Lung (tissue), 12 donors: ENCODE measurements around the gene CCDC54. TPM values are rescaled to one million over a fixed set of nuclear protein-coding genes. Genes with fewer than 3 reads are reported as not detected.

ENCODE experiments used
- ATAC-seq: fragments of 200-7000 bp; cut with Tn5 transposase; one replicate; pipeline ENCODE4 v1.9.1; 2020; ENCODE audit warnings: moderate number of reproducible peaks; ENCODE audit not compliant: insufficient read depth, low FRiP score
- DNase-seq, 3 donors: peaks; one replicate each; pipeline ENCODE4 v3.0.0-alpha.2; 2013 to 2017
- H3K27ac ChIP-seq, 2 donors: one replicate each; pipeline ENCODE4 v1.5.1; 2013; ENCODE audit warnings: mild to moderate bottlenecking in 2 of 2, moderate library complexity in 2 of 2, control low read depth in 1 of 2, inconsistent platforms in 1 of 2, low read depth in 1 of 2, low read length in 1 of 2
- H3K27me3 ChIP-seq, 3 donors: one replicate each; pipeline ENCODE4 v1.5.1; 2013; ENCODE audit warnings: low read length in 2 of 3; ENCODE audit not compliant: control insufficient read depth in 3 of 3, insufficient read depth in 3 of 3
- H3K36me3 ChIP-seq, 4 donors: one replicate each; pipeline ENCODE4 v1.5.1; 2013; ENCODE audit warnings: low read length in 4 of 4, mild to moderate bottlenecking in 1 of 4, moderate library complexity in 1 of 4; ENCODE audit not compliant: control insufficient read depth in 4 of 4, insufficient read depth in 4 of 4
- H3K4me1 ChIP-seq, 5 donors: one replicate each; pipeline ENCODE4 v1.5.1; 2013; ENCODE audit warnings: low read length in 5 of 5, mild to moderate bottlenecking in 2 of 5, moderate library complexity in 1 of 5; ENCODE audit not compliant: control insufficient read depth in 5 of 5, insufficient read depth in 5 of 5
- H3K4me3 ChIP-seq: one replicate; pipeline ENCODE4 v1.5.1; 2013; ENCODE audit warnings: mild to moderate bottlenecking, control low read depth, moderate library complexity
- H3K9ac ChIP-seq, 2 donors: one replicate each; pipeline ENCODE4 v1.5.1; 2013; ENCODE audit warnings: low read length in 2 of 2, control low read depth in 1 of 2; ENCODE audit not compliant: insufficient read depth in 1 of 2
- H3K9me3 ChIP-seq, 4 donors: one replicate each; pipeline ENCODE4 v1.5.1; 2013; ENCODE audit warnings: low read length in 3 of 4, mild to moderate bottlenecking in 1 of 4, moderate library complexity in 1 of 4; ENCODE audit not compliant: control insufficient read depth in 4 of 4, insufficient read depth in 3 of 4
- WGBS, 2 donors: extraction: QIAGEN DNeasy Blood & Tissue Kit; methylation state at CpG; one replicate each; pipeline ENCODE4 v1.1.7; 2013; 5-methylcytosine and 5-hydroxymethylcytosine counted together
- polyA plus RNA-seq, 2 donors: library from polyadenylated mRNA; stranded (reverse); fragments of 200-250 nt; gene quantifications; one replicate each; pipeline ENCODE4 v1.2.1, GENCODE V29; 2013
- total RNA-seq, 2 donors: library from RNA; depleted of rRNA in 1 of 2; stranded (reverse); fragments of >200 nt in 1 of 2; gene quantifications; one replicate each; pipeline ENCODE4 v1.2.1, GENCODE V29; 2014 to 2021
- TF ChIP-seq, protein P1 (sequence below): IDR thresholded peaks from 2 replicates; pipeline ENCODE4 v1.5.1; 2012; ENCODE audit warnings: mild to moderate bottlenecking; ENCODE audit errors: control extremely low read depth, extremely low read depth
- donor health status: control.
- donor health status: control.
- donor health status: Bipolar disorder and iron deficiency.
- donor health status: healthy.
- donor health status: DM: yes; HTN: yes; CAD: no.

CCDC54 gene
- total and polyA plus RNA-seq, 4 donors: not detected

GRCh38 chr3:107416886-107417285, 39.6 kb downstream of the CCDC54 start:
- no peaks in the 10 kb centered on the region for H3K27me3 ChIP-seq
- no peaks in the 10 kb centered on the region for H3K9me3 ChIP-seq
- TF ChIP-seq, protein P1, sequence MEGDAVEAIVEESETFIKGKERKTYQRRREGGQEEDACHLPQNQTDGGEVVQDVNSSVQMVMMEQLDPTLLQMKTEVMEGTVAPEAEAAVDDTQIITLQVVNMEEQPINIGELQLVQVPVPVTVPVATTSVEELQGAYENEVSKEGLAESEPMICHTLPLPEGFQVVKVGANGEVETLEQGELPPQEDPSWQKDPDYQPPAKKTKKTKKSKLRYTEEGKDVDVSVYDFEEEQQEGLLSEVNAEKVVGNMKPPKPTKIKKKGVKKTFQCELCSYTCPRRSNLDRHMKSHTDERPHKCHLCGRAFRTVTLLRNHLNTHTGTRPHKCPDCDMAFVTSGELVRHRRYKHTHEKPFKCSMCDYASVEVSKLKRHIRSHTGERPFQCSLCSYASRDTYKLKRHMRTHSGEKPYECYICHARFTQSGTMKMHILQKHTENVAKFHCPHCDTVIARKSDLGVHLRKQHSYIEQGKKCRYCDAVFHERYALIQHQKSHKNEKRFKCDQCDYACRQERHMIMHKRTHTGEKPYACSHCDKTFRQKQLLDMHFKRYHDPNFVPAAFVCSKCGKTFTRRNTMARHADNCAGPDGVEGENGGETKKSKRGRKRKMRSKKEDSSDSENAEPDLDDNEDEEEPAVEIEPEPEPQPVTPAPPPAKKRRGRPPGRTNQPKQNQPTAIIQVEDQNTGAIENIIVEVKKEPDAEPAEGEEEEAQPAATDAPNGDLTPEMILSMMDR: no peak
- no peaks in the 10 kb centered on the region for H3K4me1 ChIP-seq
- ATAC-seq (no peak), DNase-seq (no peak)
- H3K9ac ChIP-seq: no peak overlapping the region
- no peak overlapping the region for H3K4me3 ChIP-seq
- H3K27ac ChIP-seq: no peak overlapping the region
- no peaks in the 10 kb centered on the region for H3K36me3 ChIP-seq

- DNase-seq (peak; percentile 23 to 88 (median 85)), ATAC-seq (peak; percentile 82)
- Histone ChIP-seq H3K9me3 (no peaks in the 10 kb centered on the region), H3K36me3 (no peaks in the 10 kb centered on the region), H3K4me3 (no peak overlapping the region), H3K27me3 (peaks cover 0 to 2% (median 0%) of the 10 kb centered on the region in 3 donors), H3K9ac (no peak overlapping the region), H3K27ac (no peak overlapping the region), H3K4me1 (no peaks in the 10 kb centered on the region)
- 0 to 2% methylated on average over 4 of the region's 4 CpGs for WGBS, 2 donors
- TF ChIP-seq, protein P1: peak; percentile 37
Observed at GRCh38 chr3:107421170-107421792, 44.0 kb downstream of the CCDC54 start.

GRCh38 chr3:107421881-107422280, 44.6 kb downstream of the CCDC54 start:
- Histone ChIP-seq H3K27me3 (peaks cover 0 to 2% (median 0%) of the 10 kb centered on the region in 3 donors), H3K9me3 (no peaks in the 10 kb centered on the region), H3K9ac (no peak overlapping the region), H3K4me3 (no peak overlapping the region), H3K4me1 (no peaks in the 10 kb centered on the region), H3K27ac (no peak overlapping the region), H3K36me3 (no peaks in the 10 kb centered on the region)
- WGBS, 2 donors: 87 to 88% methylated on average over 1 of the region's 1 CpG
- ATAC-seq (no peak), DNase-seq (no peak)
- TF ChIP-seq, protein P1: no peak

- no peak overlapping the region for H3K4me3 ChIP-seq
- H3K27ac ChIP-seq: no peak overlapping the region
- no peak overlapping the region for H3K9ac ChIP-seq
- no peaks in the 10 kb centered on the region for H3K9me3 ChIP-seq
- peaks cover 0 to 2% (median 0%) of the 10 kb centered on the region in 5 donors for H3K4me1 ChIP-seq
- no peaks in the 10 kb centered on the region for H3K36me3 ChIP-seq
- H3K27me3 ChIP-seq: peaks cover 0 to 2% (median under 1%) of the 10 kb centered on the region in 3 donors
- DNase-seq (no peak), ATAC-seq (no peak)
- TF ChIP-seq, protein P1: no peak
Observed at GRCh38 chr3:107425033-107425432, 47.8 kb downstream of the CCDC54 start.
